ENCODE measurements around the gene RABL2A. TPM values are rescaled to one million over a fixed set of nuclear protein-coding genes. Genes with fewer than 3 reads are reported as not detected.

RABL2A gene
- total RNA-seq, result 10.0 and 22.8 TPM in 2 replicates

GRCh38 chr2:113626616-113627330 is at the start of gene RABL2A:
Gene RABL2A (plus strand): TSS chr2:113627266. CDS start chr2:113628607, 1,341 bp downstream.

Small RNAs within 50 kb of the gene (small RNA-seq; reads per million reads assigned to genes)
- not detected for gene MIR1302-3
- not detected for gene RNU6-744P

Other genes starting within 250 kb of the RABL2A start
- 20.4 and 25.9 TPM in 2 replicates for gene ZNG1B, start 189.6 kb upstream of the RABL2A start, total RNA-seq
- gene FOXD4L1, start 128.6 kb upstream of the RABL2A start, total RNA-seq, result under 0.01 TPM in 1 of 2 replicates, not detected in the other
- 137 and 145 TPM in 2 replicates for gene SLC35F5, start 129.4 kb downstream of the RABL2A start, total RNA-seq